Iris pigment epithelial cell (primary cell): Measurements from ENCODE around the gene ARID1B.

Source experiments
- DNase-seq: peaks from one replicate; pipeline ENCODE4 v3.0.0-alpha.2; 2011; ENCODE audit warnings: low read depth

Gene ARID1B

GRCh38 chr6:157076451-157076822 is 299.3 kb downstream of the ARID1B start:
- no peak for DNase-seq

GRCh38 chr6:157077251-157077650 is 300.1 kb downstream of the ARID1B start:
- no peak for DNase-seq

- no peak for DNase-seq
Observed at GRCh38 chr6:157078326-157078725, 301.1 kb downstream of the ARID1B start.

DNA sequence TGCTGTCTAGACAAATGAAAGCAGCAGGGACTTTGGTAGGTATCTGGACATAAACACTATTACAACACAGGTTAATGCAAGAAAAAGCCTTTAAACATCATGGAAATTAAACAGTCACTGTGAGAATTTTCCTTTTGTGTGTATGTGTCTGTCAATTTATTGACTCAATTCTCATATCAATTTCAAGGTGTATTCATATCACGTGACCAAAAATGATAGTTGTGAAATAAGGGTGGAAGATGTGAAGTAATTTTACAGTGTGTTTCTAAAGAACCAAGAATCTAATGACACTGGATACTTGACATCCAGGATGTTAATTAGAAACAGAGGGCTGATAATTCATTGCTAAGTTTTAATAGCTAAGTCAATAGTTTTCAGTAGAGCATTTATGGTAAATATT is 302.1 kb downstream of the ARID1B start:
- DNase-seq, result no peak

- DNase-seq, result no peak
Observed at GRCh38 chr6:157079771-157080170, 302.6 kb downstream of the ARID1B start.

DNA sequence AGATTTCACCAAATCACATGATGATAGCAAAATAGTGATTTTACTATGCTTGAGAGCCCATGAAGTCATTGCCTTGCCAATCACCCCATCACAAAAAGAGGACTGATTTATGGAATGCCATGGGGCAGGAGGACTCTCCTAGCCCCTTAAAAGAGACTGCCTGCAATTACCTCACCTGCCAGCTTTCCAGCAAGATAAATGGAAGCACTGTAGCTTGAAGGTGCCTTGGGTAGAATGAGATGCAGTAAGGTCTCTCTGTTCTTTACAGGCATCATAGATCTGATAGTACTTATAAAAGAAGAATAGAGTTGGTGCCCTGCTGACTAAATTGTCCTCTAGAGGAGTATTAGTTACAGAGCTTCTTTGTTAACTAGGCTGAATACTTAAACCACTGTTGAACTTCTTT is 303.8 kb downstream of the ARID1B start:
- DNase-seq, result no peak

- DNase-seq, result no peak
Observed at GRCh38 chr6:157083343-157083742, 306.2 kb downstream of the ARID1B start.

- DNase-seq, result no peak
Observed at GRCh38 chr6:157086632-157087031, 309.5 kb downstream of the ARID1B start.

DNA sequence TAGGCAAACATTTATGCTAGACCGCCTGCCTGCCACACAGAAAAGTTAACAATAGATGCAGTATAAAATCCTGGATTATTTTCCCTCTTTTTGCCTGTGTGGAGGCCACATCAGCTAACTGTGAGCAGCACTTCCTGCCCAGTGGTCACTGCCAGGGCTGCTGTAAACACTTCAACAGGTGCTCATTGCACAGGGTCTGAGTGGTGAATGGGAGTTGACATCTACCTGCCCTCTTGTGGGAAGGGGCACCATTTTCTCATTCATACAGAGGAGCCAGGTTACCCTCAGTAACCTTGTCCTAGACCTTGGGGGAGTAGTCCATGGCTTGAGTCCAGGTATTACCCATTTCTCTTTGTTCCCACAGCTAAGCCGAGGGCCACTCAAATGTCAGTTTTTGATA is 310.8 kb downstream of the ARID1B start:
- DNase-seq, result no peak

DNA sequence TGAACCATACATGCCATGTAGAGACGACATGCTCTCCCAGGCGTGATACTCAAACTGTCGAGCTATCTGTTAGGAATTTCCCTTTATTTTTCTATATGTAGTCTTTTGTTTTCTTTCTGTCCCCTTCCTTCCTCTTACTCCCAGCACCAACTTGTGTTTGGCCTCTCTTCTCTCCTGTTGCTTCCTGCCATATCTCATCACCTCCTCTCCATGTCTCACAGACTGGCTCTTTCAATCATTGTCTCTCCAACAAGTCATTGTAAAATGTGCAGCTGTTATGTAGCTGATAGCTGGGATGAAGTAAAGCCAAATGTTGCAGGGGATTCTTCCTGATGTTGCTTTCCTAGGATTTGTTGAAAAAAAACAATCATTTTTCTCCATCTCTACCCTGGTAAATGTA is 311.7 kb downstream of the ARID1B start:
- DNase-seq, result no peak

DNA sequence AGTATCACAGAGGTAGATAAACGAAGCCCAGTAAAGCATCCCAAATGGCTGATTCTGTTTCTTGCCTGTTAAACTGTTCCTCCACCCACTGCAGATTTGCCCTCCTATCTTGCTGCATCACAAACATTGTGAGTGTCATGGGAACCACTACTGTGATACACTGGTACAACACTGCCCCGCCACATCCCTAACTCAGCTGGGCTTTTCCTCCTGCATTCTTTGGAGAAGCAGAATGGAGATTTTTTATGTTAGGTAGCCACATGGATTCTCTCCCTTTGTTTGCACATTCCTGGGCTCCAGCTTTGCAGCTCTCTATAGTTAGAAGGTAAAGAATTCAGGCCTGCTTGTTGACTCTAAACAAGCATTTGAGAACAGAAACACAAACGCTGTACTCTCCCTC is 312.1 kb downstream of the ARID1B start:
- DNase-seq, result peak; percentile 17

- no peak for DNase-seq
Observed at GRCh38 chr6:157089851-157090250, 312.7 kb downstream of the ARID1B start.

DNA sequence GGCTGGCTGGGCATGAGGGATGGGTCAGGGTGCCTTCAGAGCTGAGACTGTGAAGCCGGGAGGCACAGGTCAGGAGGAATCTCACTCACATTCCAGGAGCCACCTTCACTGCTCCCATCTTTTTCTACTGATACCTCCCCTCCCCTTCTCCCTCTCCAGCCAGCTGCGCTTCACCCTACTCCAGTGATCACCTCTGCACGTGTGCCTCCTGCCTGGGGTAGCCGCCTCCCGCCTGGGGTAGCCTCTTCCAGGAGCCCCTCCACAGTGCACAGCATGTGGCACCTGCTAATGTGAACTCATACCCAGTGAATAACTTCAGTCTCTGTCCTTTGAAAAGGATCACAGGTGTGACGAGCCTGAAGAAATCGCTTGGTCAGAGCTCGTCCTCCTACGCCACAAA is 313.6 kb downstream of the ARID1B start:
- DNase-seq, result no peak

GRCh38 chr6:157091243-157091642 is 314.1 kb downstream of the ARID1B start:
- no peak for DNase-seq

DNA sequence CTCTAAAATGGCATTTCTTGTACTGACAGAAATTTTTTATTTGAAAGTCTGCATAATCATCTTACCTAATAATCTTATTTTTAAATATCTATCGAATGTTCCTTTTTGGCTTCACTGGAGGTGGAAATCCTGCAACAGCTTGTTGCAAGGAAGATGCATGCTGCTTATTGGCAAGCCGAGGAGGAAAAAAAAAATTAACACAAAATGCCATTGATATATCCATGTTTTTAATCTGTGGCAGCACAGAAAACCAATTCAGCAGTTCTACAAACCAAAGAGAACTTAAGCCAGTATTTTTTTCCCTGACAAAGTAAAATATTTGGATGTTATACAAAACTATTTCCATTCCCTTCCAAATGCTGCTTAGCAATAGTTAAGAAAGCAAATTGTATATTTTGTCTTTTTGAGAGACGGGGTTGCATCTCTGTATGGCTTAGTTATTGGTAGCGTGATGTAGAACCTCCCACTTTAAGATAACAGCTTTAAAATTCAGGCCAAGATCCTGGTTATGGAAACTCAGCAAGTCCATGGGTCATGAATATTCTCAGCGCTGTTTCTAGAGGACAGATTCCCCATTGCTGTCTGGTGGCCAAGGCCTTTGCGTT is 314.8 kb downstream of the ARID1B start:
- no peak for DNase-seq

DNA sequence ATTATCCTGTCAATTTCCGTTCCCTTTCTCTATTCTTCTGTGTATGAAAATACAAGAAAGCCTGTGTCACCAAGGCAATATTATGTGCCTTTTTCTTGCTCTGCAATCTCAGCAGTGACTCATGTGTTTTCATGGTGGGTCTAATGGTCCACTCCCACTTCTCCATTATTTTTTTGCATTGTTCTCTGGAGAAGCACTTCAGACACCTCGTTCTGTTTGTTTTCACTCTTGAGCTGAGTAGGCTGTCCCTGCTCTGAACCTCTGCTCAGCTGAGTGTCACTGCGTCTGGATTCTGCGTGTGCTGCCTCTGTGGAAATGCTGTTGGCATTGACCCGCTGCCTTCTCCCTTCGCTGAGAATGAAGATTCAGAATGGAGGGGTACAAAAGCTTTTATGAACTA is 315.6 kb downstream of the ARID1B start:
- DNase-seq, result no peak

DNA sequence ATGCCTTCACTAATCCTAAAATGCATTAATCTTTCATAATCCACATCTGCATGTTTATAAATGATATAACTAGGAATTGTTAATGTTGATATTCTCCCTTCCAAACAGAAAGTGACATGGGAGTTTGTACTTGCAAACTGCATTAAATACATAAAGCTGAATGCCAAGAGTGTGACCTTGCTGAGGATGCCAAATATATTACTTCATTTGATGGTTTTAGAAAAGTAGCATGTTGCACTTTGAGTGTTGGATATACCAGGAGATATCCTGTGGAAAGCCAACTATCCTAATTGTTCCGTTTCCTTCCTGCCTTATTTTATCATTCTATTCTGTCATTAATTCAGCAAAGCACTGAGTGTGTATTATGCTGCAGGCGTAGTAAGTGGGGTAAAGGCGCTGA is 316.4 kb downstream of the ARID1B start:
- no peak for DNase-seq

DNA sequence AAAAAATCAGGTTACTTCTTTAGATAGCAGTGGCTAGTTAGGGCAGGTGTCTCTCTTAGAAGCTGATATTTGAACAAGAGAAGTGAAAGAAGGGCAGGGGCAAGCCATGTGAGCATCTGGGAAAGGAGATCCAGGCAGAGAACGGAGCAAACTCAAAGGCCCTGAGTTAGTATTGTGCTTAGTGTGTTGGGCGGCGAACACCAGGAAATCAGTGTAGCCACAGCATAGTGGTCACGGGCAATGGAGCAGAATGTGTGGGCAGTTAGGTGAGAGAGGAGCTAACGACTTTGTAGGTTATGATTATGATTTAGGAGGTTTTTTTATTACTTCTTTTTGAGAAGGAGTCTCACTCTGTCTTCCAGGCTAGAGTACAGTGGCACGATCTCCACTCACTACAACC is 316.9 kb downstream of the ARID1B start:
- no peak for DNase-seq

DNA sequence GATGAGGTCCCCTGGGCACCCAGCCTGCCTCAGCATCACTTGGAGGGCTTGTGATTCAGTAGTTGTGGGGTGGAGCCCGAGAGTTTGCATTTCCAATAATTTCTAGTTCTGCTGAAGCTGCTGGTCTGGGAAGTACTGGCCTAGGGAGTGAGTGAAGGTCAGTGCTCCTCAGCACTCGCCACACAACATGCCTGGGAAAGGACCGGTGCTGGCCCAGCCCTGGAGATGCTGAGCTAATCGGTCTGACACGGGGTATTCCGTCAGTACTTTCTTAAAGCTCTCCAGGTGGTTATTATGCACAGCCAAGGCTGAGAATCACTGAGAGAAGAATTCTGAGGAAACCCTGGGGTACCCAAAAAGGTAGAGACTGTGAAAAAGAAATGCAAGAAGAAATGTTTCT is 317.9 kb downstream of the ARID1B start:
- DNase-seq, result no peak

DNA sequence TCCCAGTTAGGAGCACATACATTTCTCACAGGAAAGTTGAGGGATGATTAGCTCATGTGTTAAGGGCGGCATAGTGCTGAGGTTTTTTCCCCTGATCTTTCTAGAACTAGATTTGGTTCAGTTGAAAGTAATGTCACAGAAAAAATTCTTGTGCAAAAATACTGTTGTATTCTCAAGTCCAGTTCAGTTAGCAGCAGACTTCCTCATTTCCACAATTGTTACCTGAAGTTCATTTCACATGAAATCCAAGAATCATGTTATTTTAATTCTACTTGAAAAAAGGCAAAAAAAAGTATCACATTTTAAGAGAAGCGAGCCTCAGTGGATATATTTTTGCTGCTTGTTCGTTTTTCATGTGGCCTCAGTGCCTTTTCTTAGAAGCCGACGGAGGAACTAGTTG is 318.4 kb downstream of the ARID1B start:
- no peak for DNase-seq

- DNase-seq, result no peak
Observed at GRCh38 chr6:157096105-157096504, 318.9 kb downstream of the ARID1B start.

DNA sequence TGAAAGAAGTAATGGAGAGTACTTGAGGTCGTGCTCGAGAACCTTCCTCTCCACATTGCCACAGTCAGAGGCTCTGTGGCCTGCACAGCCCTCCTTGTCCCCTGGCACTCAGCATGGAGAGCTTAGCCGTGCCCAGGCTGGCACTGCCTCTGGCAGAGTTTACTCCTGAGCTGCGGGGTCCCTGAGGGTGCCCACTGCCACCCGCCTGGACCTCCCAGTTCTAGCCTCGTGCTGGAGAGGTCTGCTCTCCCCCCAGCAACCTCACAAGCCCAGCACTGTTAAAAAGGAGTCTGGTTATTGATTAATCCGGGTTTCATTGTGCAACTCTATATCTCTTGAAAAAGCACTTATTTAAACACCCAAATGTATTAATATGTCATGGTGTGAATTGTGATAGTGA is 319.3 kb downstream of the ARID1B start:
- no peak for DNase-seq

GRCh38 chr6:157097255-157097955 is 320.2 kb downstream of the ARID1B start:
- no peak for DNase-seq

DNA sequence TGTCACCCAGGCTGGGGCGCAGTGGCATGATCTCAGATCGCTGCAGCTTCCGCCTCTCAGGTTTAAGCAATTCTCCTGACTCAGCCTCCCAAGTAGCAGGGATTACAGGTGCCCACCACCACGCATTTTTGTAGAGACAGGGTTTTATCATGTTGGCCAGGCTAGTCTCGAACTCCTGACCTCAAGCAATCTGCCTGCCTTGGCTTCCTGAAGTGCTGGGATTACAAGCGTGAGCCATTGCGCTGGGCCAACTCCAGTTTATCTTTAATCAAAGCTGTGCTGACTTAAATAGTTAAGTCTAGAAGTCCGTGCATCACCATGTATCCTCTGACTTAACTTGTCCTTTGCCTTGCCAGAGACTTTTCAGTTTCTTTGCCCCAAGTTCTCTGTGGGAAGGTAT is 321.8 kb downstream of the ARID1B start:
- no peak for DNase-seq
